ENCODE data around the gene GULP1. TPM values are rescaled to one million over a fixed set of nuclear protein-coding genes. Genes with fewer than 3 reads are reported as not detected.
"Not testable (repeated sequence)": the region's sequence is repeated elsewhere in the genome, so short reads cannot be mapped to it uniquely, and the experiment has no call there.

Gene GULP1
- total RNA-seq, 3 donors from 2014 or later = 9.0 to 35.7 (median 15.1) TPM

- intact Hi-C loops (cut with DNase I, micrococcal nuclease) = no loop called here
- TF ChIP-seq CTCF (IDR thresholded peaks at IDR 0.05) = no peak
- Histone ChIP-seq H3K4me1 (ENCODE audit: low read depth) (no peaks in the 10 kb centered on the region), H3K9me3 (no peaks in the 10 kb centered on the region), H3K36me3 (ENCODE audit: low read depth) (no peaks in the 10 kb centered on the region), H3K4me3 (no peak overlapping the region)
- DNase-seq (no peak), ATAC-seq (no peak)
Measured at GRCh38 chr2:188534875-188535274, 243.2 kb downstream of the GULP1 start.

- Histone ChIP-seq H3K4me3 (no peak overlapping the region), H3K36me3 (ENCODE audit: low read depth) (no peaks in the 10 kb centered on the region), H3K4me1 (ENCODE audit: low read depth) (no peaks in the 10 kb centered on the region), H3K9me3 (no peaks in the 10 kb centered on the region)
- no peak for TF ChIP-seq CTCF (IDR thresholded peaks at IDR 0.05)
- intact Hi-C loops (cut with DNase I, micrococcal nuclease) = no loop called here
- no peak for DNase-seq
- no peak for ATAC-seq
Measured at GRCh38 chr2:188551671-188552070, 260.0 kb downstream of the GULP1 start.

- Histone ChIP-seq H3K4me1 (ENCODE audit: low read depth) (no peaks in the 10 kb centered on the region), H3K36me3 (ENCODE audit: low read depth) (no peaks in the 10 kb centered on the region), H3K4me3 (no peak overlapping the region), H3K9me3 (peaks cover 2% of the 10 kb centered on the region)
- intact Hi-C loops (cut with DNase I, micrococcal nuclease) = no loop called here
- DNase-seq (no peak), ATAC-seq (no peak)
- TF ChIP-seq CTCF (IDR thresholded peaks at IDR 0.05) = no peak
Measured at GRCh38 chr2:188557081-188557480, 265.4 kb downstream of the GULP1 start.

- H3K36me3 ChIP-seq (ENCODE audit: low read depth); H3K4me3 ChIP-seq; DNase-seq; intact Hi-C loops (cut with DNase I, micrococcal nuclease); H3K4me1 ChIP-seq (ENCODE audit: low read depth); H3K9me3 ChIP-seq; ATAC-seq: not testable (repeated sequence)
Measured at GRCh38 chr2:188559455-188559854, 267.8 kb downstream of the GULP1 start.

GRCh38 chr2:188561473-188561979 lies 269.9 kb downstream of the GULP1 start:
- no peaks in the 10 kb centered on the region for H3K4me1 ChIP-seq (ENCODE audit: low read depth)
- peaks cover 2% of the 10 kb centered on the region for H3K9me3 ChIP-seq
- intact Hi-C loops (cut with DNase I, micrococcal nuclease) = no loop called here
- ATAC-seq (no peak), DNase-seq (peak in 1 of 3 donors; percentile 23)
- H3K36me3 ChIP-seq (ENCODE audit: low read depth) = no peaks in the 10 kb centered on the region
- no peak for TF ChIP-seq CTCF (IDR thresholded peaks at IDR 0.05)
- H3K4me3 ChIP-seq = no peak overlapping the region

- TF ChIP-seq CTCF (IDR thresholded peaks at IDR 0.05) = no peak
- H3K4me3 ChIP-seq = no peak overlapping the region
- ATAC-seq (no peak), DNase-seq (no peak)
- no peaks in the 10 kb centered on the region for H3K36me3 ChIP-seq (ENCODE audit: low read depth)
- H3K9me3 ChIP-seq = no peaks in the 10 kb centered on the region
- H3K4me1 ChIP-seq (ENCODE audit: low read depth) = no peaks in the 10 kb centered on the region
- intact Hi-C loops (cut with DNase I, micrococcal nuclease) = no loop called here
Measured at GRCh38 chr2:188569431-188570165, 277.9 kb downstream of the GULP1 start.
